Skeletal muscle cell (primary cell): Measurements from ENCODE around the gene ERP44.
"Not testable (repeated sequence)": the region's sequence is repeated elsewhere in the genome, so short reads cannot be mapped to it uniquely, and the experiment has no call there.

Source experiments
- DNase-seq: peaks from one replicate; pipeline ENCODE4 v3.0.0-alpha.2; 2010; ENCODE audit warnings: low read depth
- H3K4me3 ChIP-seq: 2 replicates; pipeline ENCODE4 v1.5.1; 2011; ENCODE audit warnings: low read depth, mild to moderate bottlenecking, control low read depth, low read length, moderate library complexity

Gene ERP44

DNA sequence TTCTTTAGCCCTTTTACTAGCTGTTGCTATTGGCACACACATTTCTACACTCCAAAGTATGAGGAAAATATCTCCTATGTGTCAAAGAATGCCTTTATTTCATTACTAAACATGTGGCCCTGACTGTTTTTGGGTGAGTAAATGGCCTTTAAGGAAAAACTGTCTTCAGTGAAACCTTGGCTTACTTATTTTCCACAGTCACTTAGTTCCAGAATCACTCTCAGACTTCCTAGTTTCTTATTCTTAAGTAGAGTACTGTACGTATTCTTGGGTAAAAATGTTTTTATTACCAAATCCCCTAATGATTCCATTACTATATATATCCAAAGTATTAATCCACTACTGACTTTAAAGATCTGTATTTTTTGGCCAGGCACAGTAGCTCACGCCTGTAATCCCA, 27.5 kb downstream of the ERP44 start:
- H3K4me3 ChIP-seq, result no peak overlapping the region
- no peak for DNase-seq

DNA sequence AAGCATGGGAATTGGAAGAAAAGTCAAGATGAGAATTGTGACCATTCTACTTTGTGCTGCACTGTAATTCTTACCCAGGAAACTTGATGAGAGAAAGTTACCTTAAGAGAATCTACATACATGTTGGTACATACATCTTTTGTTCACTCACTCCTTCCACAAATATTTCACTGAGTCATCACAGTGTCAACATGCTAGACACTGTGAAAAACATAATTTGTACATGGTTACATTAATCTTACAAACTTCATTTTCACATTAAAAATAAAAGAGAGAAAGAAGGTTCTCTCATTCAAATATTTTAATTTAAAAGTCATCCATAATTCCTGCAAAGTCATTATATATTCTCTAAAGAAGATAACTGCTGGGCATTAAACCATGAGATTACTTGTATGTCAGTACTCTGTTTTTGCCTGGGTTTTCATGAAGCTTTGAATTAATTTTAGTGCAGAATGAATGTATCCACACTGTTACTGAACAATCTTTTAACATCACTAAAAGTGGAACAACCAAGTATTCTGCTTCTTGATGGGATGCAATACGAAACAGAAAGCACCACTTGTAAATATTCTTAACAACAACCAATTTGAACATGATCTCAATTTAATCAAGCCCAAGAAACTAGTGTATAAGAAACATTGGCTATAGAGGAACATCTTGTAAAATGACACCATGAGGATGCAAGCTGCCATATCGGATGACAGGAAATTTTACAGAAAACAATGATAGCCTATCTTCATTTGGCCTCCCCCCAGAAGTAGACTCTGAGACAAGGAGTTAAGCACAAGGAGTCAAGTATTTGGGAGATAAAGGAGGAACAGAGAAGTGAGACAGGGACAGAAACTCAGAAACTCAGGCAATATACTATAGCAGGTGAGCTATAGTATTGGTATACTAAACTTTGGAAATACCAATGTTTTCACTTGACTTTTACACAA, 28.4 kb downstream of the ERP44 start:
- no peak for DNase-seq
- H3K4me3 ChIP-seq, result no peak overlapping the region

DNA sequence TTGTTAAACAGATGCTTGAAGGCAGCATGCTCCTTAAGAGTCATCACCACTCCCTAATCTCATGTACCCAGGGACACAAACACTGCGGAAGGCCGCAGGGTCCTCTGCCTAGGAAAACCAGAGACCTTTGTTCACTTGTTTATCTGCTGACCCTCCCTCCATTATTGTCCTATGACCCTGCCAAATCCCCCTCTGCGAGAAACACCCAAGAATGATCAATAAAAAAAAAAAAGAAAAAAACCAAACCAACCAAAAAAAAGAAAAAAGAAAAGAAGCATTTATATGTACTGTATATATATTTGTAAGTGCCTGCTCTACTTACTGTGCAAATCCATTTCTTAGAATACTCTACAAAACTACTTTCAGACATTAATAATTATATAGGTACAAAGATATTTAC, 29.7 kb downstream of the ERP44 start:
- H3K4me3 ChIP-seq, DNase-seq: not testable (repeated sequence)

DNA sequence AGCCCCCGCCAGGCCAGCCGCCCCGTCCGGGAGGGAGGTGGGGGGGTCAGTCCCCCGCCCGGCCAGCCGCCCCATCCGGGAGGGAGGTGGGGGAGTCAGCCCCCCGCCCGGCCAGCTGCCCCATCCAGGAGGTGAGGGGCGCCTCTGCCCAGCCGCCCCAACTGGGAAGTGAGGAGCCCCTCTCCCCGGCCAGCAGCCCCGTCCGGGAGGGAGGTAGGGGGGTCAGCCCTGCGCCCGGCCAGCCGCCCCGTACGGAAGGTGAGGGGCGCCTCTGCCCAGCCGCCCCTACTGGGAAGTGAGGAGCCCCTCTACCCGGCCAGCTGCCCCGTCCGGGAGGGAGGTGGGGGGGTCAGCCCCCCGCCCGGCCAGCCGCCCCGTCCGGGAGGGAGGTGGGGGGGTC, 30.8 kb downstream of the ERP44 start:
- not testable (repeated sequence) for DNase-seq, H3K4me3 ChIP-seq

DNA sequence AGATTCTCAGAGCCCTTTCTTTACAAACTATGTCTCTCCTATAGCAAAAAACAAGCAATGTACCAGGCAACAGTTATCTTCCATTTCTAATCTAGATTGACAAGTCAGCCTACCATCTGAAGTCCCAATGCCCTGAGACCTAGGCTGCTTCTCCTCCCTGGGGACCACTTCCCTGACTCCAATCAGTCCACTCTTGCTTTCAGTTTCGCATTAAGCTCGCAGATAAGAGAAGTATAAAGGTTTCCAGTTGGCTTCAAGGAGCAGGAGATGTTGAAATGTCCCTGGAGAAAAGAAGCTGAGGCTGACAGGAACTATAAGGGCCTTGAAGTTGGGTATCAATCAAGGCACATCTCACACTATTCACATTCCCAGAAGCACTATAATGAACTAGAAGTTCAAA, 32.3 kb downstream of the ERP44 start:
- H3K4me3 ChIP-seq, result no peak overlapping the region
- peak; percentile 25 for DNase-seq

DNA sequence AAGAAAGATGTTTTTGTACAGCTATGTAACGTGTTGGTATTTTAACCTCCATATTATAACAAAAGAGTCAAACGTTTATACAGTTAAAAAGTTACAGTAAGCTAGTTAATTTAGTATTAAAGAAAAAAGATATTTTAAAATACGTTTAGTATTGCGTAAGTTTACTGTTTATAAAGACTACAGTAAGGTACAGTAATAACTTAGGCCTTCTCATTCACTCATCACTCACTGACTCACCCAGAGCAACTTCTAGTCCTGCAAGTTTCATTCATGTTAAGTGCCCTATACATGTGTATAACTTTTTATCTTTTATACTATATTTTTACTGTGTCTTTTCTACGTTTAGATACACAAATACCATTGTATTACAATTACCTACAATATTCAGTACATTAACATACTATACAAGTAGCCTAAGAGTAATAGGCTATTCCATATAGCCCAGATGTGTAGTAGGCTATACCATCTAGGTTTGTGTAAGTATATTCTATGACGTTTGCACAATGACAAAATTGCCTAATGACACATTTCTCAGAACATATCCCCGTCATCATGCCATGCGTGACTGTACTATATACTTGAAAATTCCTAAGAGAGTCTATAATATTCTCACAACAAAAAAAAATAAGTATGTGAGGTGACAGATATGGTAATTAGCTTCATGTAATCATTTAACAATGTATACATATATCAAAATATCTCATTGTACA, 33.8 kb downstream of the ERP44 start:
- peak; percentile 22 for DNase-seq
- no peak overlapping the region for H3K4me3 ChIP-seq

DNA sequence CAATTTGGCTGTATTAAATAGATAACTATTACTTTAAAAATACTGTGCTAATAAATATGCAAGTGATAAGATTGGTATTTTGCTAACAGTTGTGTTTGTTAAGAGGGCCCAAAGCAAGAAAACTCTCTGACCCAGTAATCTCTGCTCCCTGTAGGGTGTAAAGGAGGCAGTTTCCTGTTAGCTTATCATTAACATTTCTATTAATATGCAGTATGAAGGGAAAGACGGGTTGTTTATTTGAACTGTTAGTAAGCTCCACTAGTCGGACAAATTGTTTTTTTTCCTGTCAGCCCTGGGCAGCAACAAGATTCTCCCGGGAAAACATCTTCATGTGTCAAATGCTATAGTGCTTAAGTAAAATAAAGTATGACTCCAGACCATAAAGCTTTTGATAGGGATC, 35.6 kb downstream of the ERP44 start:
- H3K4me3 ChIP-seq, result no peak overlapping the region
- no peak for DNase-seq

DNA sequence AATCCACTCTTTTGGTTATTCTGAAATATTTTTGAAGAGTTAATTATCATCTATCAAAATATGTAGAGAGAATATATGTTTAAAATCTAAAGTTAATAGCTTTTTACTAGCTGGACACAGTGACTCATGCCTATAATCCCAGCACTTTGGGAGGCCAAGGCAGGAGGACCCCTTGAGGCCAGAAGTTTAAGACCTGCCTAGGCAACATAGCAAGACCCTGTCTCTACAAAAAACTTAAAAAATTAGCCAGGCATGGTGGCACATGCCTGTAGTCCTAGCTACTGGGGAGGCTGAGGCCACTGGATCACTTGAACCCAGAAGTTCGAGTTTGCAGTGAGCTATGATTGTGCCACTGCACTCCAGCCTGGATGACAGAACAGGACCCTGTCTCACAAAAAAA, 36.1 kb downstream of the ERP44 start:
- H3K4me3 ChIP-seq, DNase-seq: not testable (repeated sequence)

DNA sequence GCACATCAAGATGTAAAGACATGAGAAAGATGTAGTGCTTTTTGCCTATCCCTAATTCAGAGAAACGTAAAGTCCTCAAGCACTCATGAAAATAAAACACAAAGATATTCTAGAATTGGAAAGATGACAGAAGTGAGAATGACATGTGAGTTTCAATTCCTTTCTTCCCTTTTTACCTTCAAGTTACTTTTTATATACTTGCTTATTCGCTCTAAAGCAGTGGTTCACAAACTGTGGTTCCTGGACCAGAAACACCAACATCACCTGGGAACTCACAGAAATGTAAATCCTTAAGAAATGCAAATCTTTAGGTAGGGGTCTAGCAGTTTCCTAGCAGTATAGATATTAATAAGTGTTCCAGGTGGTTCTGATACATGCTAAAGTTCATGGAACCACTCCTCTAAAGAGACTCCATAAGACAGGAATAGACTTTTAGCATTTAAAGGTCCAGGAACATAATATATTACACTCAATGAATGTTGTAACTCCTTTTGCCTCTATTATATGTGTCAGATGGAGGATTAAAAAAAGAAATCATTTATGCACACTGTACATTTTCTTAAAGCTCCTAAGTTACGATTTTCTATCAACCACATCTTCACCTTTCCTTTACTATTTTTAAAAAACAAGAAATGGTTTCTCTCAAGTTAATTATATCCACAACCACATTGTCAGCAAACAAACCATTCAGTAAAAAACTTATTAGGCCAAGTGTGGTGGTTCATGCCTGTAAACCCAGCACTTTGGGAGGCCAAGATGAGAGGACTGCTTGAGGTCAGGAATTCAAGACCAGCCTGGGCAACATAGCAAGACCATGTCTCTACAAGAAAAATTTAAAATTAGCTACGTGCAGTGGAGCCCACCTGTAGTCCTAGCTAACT, 39.9 kb downstream of the ERP44 start:
- no peak for DNase-seq

DNA sequence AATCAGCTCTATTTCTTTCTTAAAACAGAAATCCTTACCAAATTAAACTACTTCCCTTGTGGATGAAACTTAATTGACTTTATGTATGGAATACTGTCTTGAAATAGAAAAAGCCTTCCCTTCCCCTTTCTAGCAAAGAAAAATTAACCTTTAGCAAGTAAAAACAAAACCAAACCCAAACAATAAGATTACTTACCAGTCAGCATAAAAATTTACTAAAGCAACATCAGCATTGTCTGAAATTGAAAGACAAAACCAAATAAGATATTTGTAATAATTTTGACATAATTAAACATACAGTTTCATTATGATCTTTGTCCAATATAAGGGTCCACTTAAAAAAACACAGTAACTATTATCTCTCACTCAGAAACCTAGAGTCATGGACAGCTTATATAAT, 41.2 kb downstream of the ERP44 start:
- DNase-seq, result no peak
- H3K4me3 ChIP-seq, result no peak overlapping the region

More for the DNA sequence above, 39.9 kb downstream of the ERP44 start:
- H3K4me3 ChIP-seq, result no peak overlapping the region

DNA sequence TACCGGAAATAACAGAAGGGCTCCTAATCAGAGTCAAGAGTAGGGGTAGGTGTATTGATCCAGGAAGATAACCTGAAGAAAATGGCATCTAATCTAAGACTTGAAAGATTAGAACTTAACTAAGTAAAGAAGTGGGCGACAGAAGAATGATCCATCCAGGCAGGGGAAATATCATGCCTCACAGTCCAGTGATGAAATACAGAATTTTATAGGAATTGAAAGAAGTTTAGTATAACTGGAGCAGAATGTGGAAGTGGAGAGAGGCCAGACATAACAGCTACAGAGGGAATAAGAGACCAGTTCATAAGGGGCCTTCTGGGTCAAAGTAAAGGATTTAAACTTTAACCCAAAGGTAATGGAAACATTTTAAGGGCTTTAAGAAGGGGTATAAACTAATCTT, 42.2 kb downstream of the ERP44 start:
- DNase-seq, result no peak
- H3K4me3 ChIP-seq, result no peak overlapping the region

DNA sequence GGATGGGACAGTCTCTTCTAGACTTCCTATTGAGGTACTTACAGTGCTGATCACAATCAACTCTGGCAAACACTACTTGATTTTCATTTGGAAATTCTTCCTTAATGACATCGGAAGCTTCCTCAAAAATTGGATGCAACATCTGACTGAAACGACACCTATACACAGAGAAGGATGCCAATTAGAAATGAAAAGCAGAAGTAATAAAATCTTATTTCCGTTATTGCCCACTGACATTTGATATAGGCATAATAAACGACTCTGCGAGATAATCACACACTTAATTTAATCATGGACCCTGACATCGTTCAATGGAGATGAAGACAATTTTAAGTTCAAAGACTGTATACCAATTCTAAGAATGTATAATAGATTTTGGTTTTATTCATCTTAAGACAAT, 46.4 kb downstream of the ERP44 start:
- DNase-seq, result no peak
- no peak overlapping the region for H3K4me3 ChIP-seq

DNA sequence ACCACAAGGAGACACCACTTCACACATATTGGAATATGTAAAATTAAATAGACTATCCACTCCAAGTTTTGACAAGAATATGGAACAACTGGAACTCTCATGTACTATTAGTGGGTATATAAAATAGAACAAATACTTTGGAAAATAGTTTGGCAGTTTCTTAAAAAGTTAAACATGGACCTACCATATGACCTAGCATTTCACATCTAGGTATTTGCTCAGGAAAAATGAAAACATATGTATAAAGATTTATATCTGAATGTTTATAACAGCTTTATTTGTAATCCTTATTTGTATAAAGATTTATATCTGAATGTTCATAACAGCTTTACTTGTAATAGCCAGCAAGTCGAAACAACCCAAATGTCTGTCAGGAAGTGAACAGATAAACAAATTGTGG, 49.2 kb downstream of the ERP44 start:
- no peak overlapping the region for H3K4me3 ChIP-seq
- no peak for DNase-seq

DNA sequence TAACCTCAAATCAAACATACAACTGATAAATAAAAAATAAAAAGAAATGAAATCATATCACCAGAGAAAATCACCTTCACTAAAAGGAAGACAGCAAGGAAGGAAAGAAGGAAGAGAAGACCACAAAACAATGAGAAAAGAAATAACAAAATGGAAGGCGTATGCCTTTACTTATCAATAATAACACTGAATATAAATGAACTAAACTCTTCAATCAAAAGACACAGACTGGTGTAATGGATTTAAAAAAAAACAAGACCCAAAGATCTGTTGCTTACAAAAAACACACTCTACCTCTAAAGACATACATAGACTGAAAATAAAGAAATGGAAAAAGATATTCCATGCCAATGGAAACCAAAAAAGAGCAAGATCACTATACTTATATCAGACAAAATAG, 60.3 kb downstream of the ERP44 start:
- no peak for DNase-seq
- H3K4me3 ChIP-seq, result no peak overlapping the region

DNA sequence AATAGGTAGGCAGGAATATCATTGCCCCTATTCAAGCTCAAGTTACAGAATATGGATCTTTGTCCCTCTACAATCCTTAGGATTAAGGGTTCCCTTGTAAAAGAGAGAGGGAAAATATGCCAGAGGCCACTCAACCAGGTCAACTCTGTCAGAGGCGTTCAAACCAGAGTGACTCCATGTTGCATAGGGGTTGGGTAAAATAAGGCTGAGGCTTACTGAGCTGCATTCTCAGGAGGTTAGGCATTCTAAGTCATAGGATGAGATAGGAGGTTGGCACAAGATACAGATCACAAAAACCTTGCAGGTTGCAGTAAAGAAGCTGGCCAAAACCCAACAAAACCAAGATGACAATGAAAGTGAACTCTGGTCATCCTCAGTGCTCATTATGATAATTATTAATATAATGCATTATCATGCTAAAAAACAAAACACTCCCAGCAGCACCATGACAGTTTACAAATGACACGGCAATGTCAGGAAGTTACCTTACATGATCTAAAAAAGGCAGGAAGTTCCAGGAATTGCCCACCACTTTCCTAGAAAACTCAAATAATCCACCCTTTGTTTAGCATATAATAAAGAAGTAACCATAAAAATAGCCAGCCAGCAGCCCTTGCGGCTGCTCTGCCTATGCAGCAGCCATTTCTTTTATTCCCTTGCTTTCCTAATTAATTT, 64.8 kb downstream of the ERP44 start:
- no peak for DNase-seq
- H3K4me3 ChIP-seq, result no peak overlapping the region

DNA sequence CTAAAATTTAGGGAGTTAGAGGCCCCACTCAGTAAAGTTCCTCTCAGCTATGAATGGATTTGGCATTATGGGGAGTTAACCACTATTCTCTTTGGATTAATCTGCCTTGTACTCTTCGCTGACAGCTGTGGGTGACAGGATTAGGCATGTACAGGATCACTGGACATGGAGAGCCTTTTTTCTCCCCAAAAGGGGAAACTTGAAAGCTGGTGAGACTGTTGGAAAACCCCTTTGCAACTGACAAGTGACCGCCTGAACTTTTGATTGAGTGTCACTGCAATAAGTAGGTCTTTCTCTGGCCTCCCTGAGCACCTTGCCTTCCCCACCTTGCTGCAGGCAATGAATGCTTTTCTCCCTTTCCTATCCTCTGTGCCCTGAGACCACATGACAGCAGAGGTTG, 68.3 kb downstream of the ERP44 start:
- DNase-seq, result no peak
- H3K4me3 ChIP-seq, result no peak overlapping the region

DNA sequence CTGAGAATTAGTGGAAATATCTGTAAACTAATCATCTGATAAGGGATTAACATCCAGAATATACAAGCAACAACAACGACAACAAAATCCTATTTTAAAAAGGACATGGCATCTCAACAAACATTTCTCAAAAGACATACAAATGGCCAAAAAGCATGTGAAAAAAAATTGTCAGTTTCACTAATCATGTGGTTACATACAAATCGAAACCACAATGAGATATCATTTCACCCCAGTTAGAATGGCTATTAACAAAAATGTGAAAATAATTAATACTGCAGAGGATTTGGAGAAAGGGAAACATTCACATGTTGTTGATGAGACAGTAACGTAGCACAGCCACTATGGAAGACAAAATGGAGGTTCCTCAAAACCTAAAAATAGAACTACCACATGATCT, 69.5 kb downstream of the ERP44 start:
- DNase-seq, result no peak
- no peak overlapping the region for H3K4me3 ChIP-seq

DNA sequence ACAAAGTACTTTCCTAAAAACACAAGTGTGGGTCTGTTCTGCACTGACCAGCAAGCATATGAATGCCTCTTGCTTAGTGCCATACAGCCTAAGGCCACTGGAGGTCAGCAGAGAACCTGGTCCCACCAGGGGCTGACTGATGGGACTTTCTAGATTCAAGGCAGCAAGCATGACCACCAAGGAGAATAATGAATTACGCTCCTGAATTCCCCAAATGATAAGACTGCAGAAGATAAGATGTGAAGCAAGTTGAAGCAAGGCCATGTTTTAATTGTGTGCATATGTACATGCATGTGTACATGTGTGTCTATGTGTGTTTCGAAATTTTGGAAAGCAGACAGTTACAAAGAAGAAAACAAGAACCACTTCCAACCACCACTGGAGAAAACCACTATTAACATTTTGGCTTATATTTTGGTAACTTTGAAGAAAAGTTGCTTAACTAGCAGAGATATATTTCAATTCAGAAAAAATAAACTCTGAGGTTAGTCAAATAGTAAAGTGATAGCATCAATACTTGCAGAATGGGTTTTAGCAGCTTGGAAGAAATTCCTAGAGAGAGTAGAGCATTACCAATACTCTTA, 70.5 kb downstream of the ERP44 start:
- DNase-seq, result peak; percentile 19
- H3K4me3 ChIP-seq, result no peak overlapping the region

DNA sequence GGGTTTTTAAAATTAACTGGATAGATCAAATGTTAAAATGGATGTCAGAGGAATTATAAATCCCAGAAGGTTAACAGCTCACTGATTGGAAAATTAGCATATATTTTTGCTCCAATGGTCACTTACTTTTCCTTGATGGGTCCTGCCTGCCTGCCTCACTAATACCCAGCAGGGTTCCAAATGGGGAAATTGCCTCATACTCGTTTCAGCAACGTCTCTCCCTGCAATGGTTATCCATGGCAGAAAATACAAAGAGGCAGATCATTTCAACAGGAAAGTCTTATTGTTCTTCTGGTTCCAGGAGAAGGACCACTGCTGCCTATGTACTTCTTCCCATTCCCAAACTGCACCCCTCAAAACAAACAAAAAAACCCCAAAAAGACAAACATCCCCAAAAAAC, 71.3 kb downstream of the ERP44 start:
- no peak overlapping the region for H3K4me3 ChIP-seq

More for the DNA sequence above, 71.3 kb downstream of the ERP44 start:
- no peak for DNase-seq
